B cell (primary cell): ENCODE measurements around the gene IL11.

Experiments
- CTCF ChIP-seq: fragments of 200-600 bp; IDR thresholded peaks from one replicate; pipeline ENCODE4 v1.8.0; 2022; ENCODE audit warnings: antibody characterized with exemption, mild to moderate bottlenecking
- EZH2 ChIP-seq: IDR thresholded peaks from 2 replicates; pipeline ENCODE4 v1.6.1; 2012; ENCODE audit warnings: borderline replicate concordance, low read depth, mild to moderate bottlenecking, moderate library complexity, low read length; ENCODE audit not compliant: insufficient read depth, poor library complexity, severe bottlenecking

- TF ChIP-seq CTCF: no peak
- no peak for TF ChIP-seq EZH2
These were observed 19.5 kb downstream of the IL11 start for GRCh38 chr19:55350620-55351315.
